Measurements from ENCODE around the gene PCNT.
A peak's percentile ranks its signal among the peaks of the same experiment; 100 is the strongest.

Gene PCNT

DNA sequence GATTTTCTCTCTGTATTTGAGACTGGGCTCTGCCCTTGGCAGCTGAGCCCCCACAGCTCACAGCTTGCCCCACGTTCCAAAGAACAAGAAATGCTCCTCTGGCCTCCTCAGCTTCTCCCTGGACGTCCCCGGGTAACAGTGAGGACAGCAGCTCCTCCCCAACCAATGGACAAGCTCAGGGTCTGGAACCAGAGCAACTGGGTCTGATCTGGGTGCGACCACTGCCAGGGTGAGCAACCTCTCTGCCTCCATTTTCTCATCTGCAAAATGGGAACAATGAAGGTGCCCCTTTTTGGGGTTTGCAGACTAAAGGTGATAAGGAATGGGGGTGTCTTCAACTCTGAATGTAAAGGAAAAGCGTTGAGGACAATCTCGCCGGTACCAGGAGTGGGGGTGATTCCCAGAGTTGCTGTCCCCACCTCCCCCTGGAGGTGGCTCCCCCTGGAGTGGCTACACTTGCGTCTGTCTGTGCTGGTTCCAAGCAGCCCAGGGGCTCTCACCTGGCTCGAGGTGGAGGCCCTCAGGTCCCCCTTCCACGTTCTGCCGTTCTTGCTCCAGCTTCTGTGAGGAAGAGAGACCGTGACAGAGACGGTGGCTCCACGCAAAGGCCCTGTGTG is 7.1 kb upstream of the PCNT start:
- no peak for TF ChIP-seq CTCF (conservative IDR thresholded peaks at IDR 0.05; ENCODE audit: low read length)
- H3K4me3 ChIP-seq (ENCODE audit: low read length), result no peak overlapping the region
- DNase-seq (ENCODE audit: low read depth), result no peak

DNA sequence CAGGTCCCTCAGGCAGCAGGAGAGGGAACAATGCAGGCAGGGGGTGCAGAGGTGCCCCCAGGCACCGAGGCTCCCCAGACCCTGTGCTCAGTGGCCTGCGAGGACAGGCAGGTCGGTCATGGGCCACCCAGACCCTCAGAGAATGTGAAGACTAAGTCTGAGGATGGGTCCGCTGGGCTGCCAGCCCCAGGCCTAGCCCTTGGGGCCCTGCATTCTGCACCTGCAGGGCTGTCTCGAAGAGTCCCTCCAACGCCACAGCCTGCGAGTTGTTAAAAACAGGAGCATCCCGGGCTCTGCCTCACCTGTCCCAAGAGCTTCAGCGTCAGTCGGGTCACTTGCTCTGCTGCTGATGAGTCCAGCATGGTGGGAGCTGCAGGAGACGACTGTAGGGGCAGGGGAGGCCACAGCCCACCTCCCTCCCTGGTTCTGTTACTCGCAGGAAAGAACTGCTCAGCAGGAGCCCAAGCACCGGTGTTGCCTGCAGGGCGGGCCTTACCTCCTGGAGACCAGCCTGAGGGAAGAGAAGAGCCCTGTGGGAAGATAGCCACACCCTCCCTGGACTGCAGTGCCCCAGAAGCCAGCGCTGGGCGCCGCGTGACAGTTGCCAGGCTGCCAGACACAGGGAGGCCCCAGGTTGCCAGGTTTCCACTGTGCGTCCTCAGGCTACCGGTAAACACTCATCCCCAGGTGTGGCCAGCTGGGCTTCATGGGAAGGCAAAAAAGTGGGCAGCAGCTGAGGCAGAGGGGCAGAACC is 6.1 kb upstream of the PCNT start:
- no peak for DNase-seq (ENCODE audit: low read depth)
- TF ChIP-seq CTCF (conservative IDR thresholded peaks at IDR 0.05; ENCODE audit: low read length), result no peak
- H3K4me3 ChIP-seq (ENCODE audit: low read length), result no peak overlapping the region

DNA sequence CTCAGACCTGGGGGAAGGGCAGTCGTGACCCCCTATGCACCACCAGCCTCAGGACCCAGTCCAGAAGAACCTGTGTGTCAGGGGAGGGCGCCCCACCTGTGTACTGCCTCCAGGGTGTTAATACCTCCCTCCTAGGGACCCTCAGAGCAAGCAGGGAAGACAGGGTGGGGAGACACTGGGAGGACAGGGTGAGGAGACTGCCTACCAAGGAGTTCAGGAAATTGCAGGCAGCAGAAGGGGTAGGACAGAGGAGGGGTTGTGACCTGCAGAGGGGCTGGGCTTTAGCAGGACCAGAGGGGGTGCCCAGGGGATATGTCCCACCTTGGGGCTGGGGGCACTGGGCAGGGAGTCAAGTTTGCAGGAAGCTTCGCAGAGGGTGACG is 5.5 kb upstream of the PCNT start:
- no peak for TF ChIP-seq CTCF (conservative IDR thresholded peaks at IDR 0.05; ENCODE audit: low read length)
- H3K4me3 ChIP-seq (ENCODE audit: low read length), result no peak overlapping the region

GRCh38 chr21:46319186-46319585 is 4.8 kb upstream of the PCNT start:
- TF ChIP-seq CTCF (conservative IDR thresholded peaks at IDR 0.05; ENCODE audit: low read length), result no peak
- DNase-seq (ENCODE audit: low read depth), result no peak
- no peak overlapping the region for H3K4me3 ChIP-seq (ENCODE audit: low read length)

More for the DNA sequence above, 5.5 kb upstream of the PCNT start:
- no peak for DNase-seq (ENCODE audit: low read depth)

DNA sequence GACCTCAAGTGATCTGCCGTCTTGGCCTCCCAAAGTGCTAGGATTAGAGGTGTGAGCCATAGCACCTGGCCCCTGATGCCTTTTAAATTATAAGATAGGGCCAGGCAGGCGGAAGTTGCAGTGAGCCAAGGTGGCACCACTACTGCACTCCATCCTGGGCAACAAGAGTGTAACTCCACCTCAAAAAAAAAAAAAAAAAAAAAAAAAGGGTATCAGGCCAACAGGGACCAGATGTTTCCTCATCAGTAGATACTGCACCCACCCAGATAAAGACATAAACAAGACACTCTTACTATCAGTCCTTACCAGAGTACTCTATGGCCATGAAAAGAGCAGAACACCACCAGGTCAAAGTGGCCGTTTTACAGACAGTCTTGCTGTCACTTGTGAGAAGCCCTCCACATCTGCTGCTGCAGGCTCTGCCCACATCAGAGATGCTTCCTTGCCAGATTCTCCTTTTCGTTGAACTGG is 3.6 kb upstream of the PCNT start:
- H3K4me3 ChIP-seq (ENCODE audit: low read length), result no peak overlapping the region
- no peak for DNase-seq (ENCODE audit: low read depth)
- TF ChIP-seq CTCF (conservative IDR thresholded peaks at IDR 0.05; ENCODE audit: low read length), result no peak

DNA sequence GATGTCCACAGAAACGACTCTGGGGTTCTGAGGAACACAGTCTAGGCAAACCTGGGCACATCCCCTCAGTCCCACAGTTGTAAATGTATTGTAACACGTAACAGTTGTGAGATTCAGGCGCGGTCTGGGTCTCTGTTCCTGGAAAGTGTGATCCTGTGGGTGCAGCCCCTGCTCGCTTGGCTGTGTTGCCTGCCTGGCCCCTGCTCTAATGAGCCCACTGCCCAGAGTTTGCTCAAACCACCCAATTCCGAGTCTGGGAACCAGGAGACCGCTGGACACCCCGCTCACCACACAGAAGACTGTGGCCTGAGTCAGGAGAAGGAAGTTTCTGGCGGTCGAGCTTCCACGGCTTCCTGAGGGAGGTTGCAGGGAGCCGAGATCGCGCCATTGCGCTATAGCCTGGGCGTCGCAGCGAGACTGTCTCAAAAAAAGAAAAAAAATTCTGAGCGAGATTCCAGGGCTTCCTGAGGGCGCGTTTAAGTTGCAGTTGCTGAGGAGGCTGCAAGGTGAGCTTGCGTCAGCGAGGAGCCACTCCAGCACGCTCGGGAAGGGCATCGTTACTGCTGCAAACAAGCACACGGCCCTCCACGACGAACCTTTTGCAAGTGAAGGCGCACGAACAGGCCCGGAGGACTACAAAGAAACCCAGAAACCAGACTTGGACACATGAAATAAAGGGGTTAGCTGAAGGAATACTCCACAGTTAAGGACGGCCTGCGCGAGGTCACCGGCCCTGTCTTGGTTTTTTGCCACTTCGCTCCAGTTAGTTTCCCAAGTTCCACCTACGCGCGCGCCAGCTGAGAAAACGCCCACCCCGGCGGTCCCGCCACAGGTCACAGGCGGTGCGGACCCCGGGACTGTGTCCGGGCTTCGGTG is 1.4 kb upstream of the PCNT start:
- peak; percentile 45 for DNase-seq (ENCODE audit: low read depth)
- peak overlapping the region; percentile 72 for H3K4me3 ChIP-seq (ENCODE audit: low read length)
- no peak for TF ChIP-seq CTCF (conservative IDR thresholded peaks at IDR 0.05; ENCODE audit: low read length)
